Stimulated activated effector memory CD8-positive, alpha-beta T cell treated with anti-CD3 and anti-CD28 coated beads, Interleukin-12 subunit alpha, Interleukin-12 subunit beta, amount 100 ng/mL, for 72 hours (primary cell): ENCODE measurements around the gene DYNC2LI1.
"Not testable (repeated sequence)": the region's sequence is repeated elsewhere in the genome, so short reads cannot be mapped to it uniquely, and the experiment has no call there.

Source experiments
- ATAC-seq: fragments of 150-1000 bp; cut with Tn5 transposase; 2 replicates; pipeline ENCODE4 v1.10.0; 2021
- DNase-seq, 2 donors: peaks; one replicate each; pipeline ENCODE4 v3.0.0; 2021 to 2022; ENCODE audit warnings: low spot score in 2 of 2
- H3K27ac Mint-ChIP-seq: one replicate; pipeline ENCODE4 v1.8.0; 2022; ENCODE audit warnings: mild to moderate bottlenecking, mixed read lengths
- H3K36me3 Mint-ChIP-seq: one replicate; pipeline ENCODE4 v1.8.0; 2022; ENCODE audit warnings: mild to moderate bottlenecking, mixed read lengths
- H3K4me1 Mint-ChIP-seq: one replicate; pipeline ENCODE4 v1.8.0; 2022; ENCODE audit warnings: mixed read lengths
- H3K4me3 Mint-ChIP-seq: one replicate; pipeline ENCODE4 v1.8.0; 2022; ENCODE audit warnings: mild to moderate bottlenecking, mixed read lengths
- H3K9me3 Mint-ChIP-seq: one replicate; pipeline ENCODE4 v1.8.0; 2022; ENCODE audit warnings: mixed read lengths

DYNC2LI1 gene

DNA sequence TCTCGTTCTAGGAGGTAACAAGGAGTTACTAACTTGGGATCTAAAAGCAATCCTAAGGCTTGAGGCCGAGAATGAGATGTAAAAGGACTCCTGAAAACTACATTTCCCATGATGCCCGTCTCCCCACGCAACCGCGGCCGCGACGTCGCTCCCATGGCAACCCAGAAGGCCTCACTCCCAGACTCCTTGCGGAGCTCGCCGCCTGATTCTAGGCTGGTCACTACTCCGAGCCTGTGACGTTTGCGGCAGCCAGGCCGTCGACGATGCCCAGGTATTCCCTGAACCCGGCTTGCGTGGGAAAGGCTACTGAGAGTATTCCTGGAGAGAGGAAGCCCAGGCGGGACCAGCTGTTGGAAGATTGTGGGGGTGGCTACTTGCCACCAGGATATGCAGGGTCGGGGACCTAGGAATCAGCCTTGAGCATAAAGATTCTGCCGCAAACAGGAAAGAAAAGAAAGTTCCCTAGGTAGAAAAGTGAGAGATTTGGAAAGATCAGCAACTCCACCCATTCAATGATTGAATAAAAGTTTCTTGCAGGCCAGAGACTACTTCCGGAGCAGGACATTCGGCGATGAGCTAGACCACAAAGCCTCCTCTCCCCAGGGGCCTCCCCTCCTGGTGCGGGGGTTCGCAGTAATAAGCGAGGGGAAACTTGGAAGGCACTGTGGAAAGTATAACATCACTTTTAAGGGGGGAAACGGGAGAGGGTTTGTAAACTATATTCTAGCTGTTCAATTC is at the start of gene DYNC2LI1:
DYNC2LI1 (plus strand) TSS at position 164 of the 738 bp plus-strand sequence; CDS start at position 264, 100 bp downstream.
- peak within 1 kb of the TSS; percentile 99 for H3K4me3 Mint-ChIP-seq
- ATAC-seq: peak; percentile 99

GRCh38 chr2:43724728-43725526 is 48.9 kb upstream of the DYNC2LI1 start:
- no peaks in the 10 kb centered on the region for H3K36me3 Mint-ChIP-seq
- no peak overlapping the region for H3K27ac Mint-ChIP-seq
- ATAC-seq: no peak
- no peaks in the 10 kb centered on the region for H3K9me3 Mint-ChIP-seq
- H3K4me3 Mint-ChIP-seq: no peak overlapping the region
- H3K4me1 Mint-ChIP-seq: no peaks in the 10 kb centered on the region
- DNase-seq: no peak

More for the DNA sequence above, at the start of gene DYNC2LI1:
- H3K9me3 Mint-ChIP-seq: no peaks in the 10 kb centered on the region
- H3K4me1 Mint-ChIP-seq: peaks cover 13% of the 10 kb centered on the region
- H3K27ac Mint-ChIP-seq: peak within 1 kb of the TSS; percentile 95
- H3K36me3 Mint-ChIP-seq: no peaks in the 10 kb centered on the region
- DNase-seq: peak; percentile 62 to 87

DNA sequence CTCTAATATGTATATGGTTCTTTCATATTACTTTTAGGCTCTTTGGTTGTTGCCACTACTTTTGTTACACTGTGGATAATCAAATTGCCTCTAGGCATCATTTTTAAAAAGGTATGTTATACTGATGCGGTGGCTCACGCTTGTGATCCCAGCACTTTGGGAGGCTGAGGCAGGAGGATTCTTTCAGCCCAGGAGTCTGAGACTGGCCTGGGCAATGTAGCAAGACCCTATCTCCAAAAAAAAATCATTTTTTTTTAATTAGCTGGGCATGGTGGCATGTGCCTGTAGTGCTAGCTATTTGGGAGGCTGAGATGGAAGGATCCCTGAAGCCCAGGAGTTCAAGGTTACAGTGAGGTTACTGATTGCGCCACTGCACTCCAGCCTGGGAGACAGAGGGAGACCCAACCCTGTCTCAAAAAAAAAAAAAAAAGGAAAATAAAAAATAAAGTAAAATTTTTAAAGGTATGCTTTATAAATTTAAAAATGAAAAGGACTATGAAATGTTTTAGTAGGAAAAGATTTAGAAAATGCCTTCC is 48.1 kb upstream of the DYNC2LI1 start:
- Mint-ChIP-seq H3K9me3 (no peaks in the 10 kb centered on the region), H3K36me3 (no peaks in the 10 kb centered on the region), H3K4me3 (no peak overlapping the region), H3K27ac (no peak overlapping the region), H3K4me1 (no peaks in the 10 kb centered on the region)
- no peak for ATAC-seq
- DNase-seq: no peak

- not testable (repeated sequence) for H3K4me1 Mint-ChIP-seq, H3K9me3 Mint-ChIP-seq, DNase-seq, H3K36me3 Mint-ChIP-seq, H3K27ac Mint-ChIP-seq, H3K4me3 Mint-ChIP-seq, ATAC-seq
Observed at GRCh38 chr2:43726961-43727633, 46.7 kb upstream of the DYNC2LI1 start.

DNA sequence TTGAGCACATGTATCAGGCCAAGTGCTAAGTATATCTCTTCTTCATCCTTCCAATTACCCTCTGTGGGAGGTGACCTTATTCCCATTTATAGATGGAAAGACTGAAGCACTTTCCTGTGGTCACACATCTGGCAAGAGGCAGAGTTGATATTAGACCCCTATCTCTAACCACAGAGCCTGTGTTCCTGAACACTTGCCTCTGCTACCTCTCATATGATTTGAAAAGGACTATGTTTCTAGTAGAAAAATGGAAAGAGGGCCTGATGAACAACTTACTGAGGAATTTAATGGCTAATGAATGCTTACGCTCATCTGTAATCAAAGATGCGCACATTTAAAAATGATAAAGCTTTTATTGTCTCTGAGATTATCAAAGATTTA is 46.2 kb upstream of the DYNC2LI1 start:
- H3K4me3 Mint-ChIP-seq: no peak overlapping the region
- DNase-seq (no peak), ATAC-seq (no peak)
- no peaks in the 10 kb centered on the region for H3K4me1 Mint-ChIP-seq
- no peaks in the 10 kb centered on the region for H3K36me3 Mint-ChIP-seq
- no peak overlapping the region for H3K27ac Mint-ChIP-seq
- no peaks in the 10 kb centered on the region for H3K9me3 Mint-ChIP-seq

GRCh38 chr2:43729491-43730174 is 44.2 kb upstream of the DYNC2LI1 start:
- DNase-seq: no peak
- H3K4me1 Mint-ChIP-seq: no peaks in the 10 kb centered on the region
- H3K27ac Mint-ChIP-seq: no peak overlapping the region
- H3K9me3 Mint-ChIP-seq: no peaks in the 10 kb centered on the region
- no peak for ATAC-seq
- H3K36me3 Mint-ChIP-seq: no peaks in the 10 kb centered on the region
- no peak overlapping the region for H3K4me3 Mint-ChIP-seq

GRCh38 chr2:43731211-43731610 is 42.6 kb upstream of the DYNC2LI1 start:
- no peak for DNase-seq
- Mint-ChIP-seq H3K9me3 (no peaks in the 10 kb centered on the region), H3K36me3 (no peaks in the 10 kb centered on the region), H3K4me3 (no peak overlapping the region), H3K4me1 (no peaks in the 10 kb centered on the region), H3K27ac (no peak overlapping the region)
- no peak for ATAC-seq

- no peak for DNase-seq
- Mint-ChIP-seq H3K9me3 (no peaks in the 10 kb centered on the region), H3K4me3 (no peak overlapping the region), H3K36me3 (no peaks in the 10 kb centered on the region), H3K27ac (no peak overlapping the region), H3K4me1 (no peaks in the 10 kb centered on the region)
- ATAC-seq: no peak
Observed at GRCh38 chr2:43736637-43737036, 37.2 kb upstream of the DYNC2LI1 start.

DNA sequence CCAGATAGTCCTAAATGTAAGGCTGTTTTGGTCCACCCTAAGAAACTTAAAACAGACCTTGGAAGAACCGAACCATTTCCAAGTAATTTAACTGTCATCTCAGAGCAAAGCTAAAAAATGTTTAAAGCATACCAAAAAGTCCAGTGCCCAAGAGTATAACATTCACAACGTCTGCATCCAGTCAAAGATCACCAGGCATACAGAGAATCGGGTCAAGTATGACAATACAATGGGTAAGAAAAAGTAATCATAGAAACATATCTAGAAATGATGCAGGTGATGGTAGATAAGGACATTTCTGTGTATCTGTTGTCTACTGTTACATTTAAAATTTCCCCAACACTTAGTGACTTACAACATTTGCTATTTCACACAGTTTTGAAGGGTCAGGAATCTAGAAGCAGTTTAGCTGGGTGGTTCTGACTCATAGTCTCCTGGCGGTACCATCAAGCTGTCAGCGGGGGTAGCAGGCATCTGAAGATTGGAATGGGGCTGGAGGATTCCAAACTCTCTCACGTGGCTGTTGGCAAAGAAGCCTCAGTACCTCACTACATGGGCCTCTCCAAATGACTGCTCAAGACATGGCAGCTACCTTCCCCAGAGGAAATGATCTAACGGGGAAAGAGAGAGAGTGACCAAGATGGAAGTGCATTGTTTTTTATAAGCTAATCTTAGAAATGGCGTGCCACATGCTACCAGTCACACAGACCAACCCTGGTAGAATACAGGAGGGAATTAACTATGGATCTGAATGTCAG is 36.6 kb upstream of the DYNC2LI1 start:
- H3K27ac Mint-ChIP-seq: no peak overlapping the region
- no peaks in the 10 kb centered on the region for H3K4me1 Mint-ChIP-seq
- DNase-seq: no peak
- H3K9me3 Mint-ChIP-seq: no peaks in the 10 kb centered on the region
- H3K4me3 Mint-ChIP-seq: no peak overlapping the region
- ATAC-seq: no peak
- no peaks in the 10 kb centered on the region for H3K36me3 Mint-ChIP-seq

DNA sequence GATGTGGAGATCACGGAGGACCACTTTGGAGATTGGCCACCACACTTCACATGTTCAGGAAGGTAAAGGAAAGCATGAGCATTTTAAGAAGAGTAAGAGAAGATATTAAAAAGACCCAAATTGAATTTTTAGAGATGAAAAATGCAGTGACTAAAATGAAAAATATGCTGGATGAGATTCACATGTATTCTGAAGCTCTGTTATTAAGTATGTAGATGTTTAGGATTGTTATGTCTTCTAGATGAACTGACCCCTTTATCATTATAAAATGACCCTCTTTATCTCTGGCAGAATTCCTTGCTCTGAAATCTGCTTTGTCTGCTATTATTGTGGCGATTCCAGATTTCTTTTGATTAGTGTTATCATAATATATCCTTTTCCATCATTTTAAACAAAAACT is 36.0 kb upstream of the DYNC2LI1 start:
- Mint-ChIP-seq H3K4me1 (no peaks in the 10 kb centered on the region), H3K9me3 (no peaks in the 10 kb centered on the region), H3K4me3 (no peak overlapping the region), H3K36me3 (no peaks in the 10 kb centered on the region), H3K27ac (no peak overlapping the region)
- no peak for ATAC-seq
- no peak for DNase-seq

DNA sequence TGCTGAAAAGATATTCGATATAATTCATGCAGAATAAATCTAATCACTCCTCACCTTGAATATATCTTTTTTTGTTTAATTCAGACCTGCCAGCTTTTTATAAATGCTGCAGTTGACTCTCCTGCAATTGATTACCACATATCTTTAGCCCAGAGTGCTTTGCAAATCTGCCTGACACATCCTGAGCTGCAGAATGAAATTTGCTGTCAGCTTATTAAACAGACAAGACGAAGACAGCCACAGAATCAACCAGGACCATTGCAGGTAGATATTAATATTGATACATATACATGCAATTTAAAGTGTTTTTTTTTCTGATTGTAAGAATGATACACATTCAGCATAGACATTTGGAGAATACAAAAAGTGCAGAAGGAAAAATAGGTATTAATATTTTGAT is 35.6 kb upstream of the DYNC2LI1 start:
- ATAC-seq: no peak
- H3K4me1 Mint-ChIP-seq: no peaks in the 10 kb centered on the region

GRCh38 chr2:43743706-43744105 is 30.1 kb upstream of the DYNC2LI1 start:
- H3K9me3 Mint-ChIP-seq: no peaks in the 10 kb centered on the region

More for the DNA sequence above, 35.6 kb upstream of the DYNC2LI1 start:
- Mint-ChIP-seq H3K4me3 (no peak overlapping the region), H3K9me3 (no peaks in the 10 kb centered on the region), H3K36me3 (no peaks in the 10 kb centered on the region), H3K27ac (no peak overlapping the region)
- DNase-seq: no peak

DNA sequence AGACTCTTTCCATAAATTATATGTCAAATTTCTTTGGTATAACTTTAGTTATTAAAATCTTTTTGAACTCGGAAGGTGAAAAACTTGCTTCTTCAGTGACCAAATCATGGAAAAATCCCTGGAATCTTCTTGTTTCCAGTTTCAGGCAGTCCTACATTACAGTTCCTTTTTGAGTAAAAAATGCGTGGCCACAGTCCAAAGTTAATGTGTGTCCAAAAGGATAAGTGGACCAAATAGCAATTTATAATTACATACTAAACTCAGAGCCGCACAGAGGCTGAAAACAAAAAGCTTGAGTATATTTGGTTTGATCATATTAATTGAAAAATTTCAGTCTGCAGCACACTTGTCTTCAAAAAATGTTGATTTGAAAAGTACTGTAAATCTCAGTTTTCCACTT is 28.4 kb upstream of the DYNC2LI1 start:
- Mint-ChIP-seq H3K27ac (no peak overlapping the region), H3K9me3 (no peaks in the 10 kb centered on the region), H3K4me1 (no peaks in the 10 kb centered on the region), H3K4me3 (no peak overlapping the region), H3K36me3 (no peaks in the 10 kb centered on the region)
- ATAC-seq: no peak
- no peak for DNase-seq

More at GRCh38 chr2:43743706-43744105, 30.1 kb upstream of the DYNC2LI1 start:
- Mint-ChIP-seq H3K4me1 (no peaks in the 10 kb centered on the region), H3K4me3 (no peak overlapping the region), H3K36me3 (no peaks in the 10 kb centered on the region), H3K27ac (no peak overlapping the region)
- DNase-seq (no peak), ATAC-seq (no peak)

GRCh38 chr2:43748333-43748732 is 25.5 kb upstream of the DYNC2LI1 start:
- no peak for ATAC-seq
- Mint-ChIP-seq H3K36me3 (no peaks in the 10 kb centered on the region), H3K27ac (no peak overlapping the region), H3K4me1 (no peaks in the 10 kb centered on the region), H3K9me3 (no peaks in the 10 kb centered on the region), H3K4me3 (no peak overlapping the region)
- DNase-seq: no peak
